Endodermal cell (in vitro differentiated cells): ENCODE data around the gene APOL3. TPM values are rescaled to one million over a fixed set of nuclear protein-coding genes. Genes with fewer than 3 reads are reported as not detected.

Experiments used
- DNase-seq: peaks from one replicate; pipeline ENCODE4 v3.0.0-alpha.2; 2017
- H3K27ac ChIP-seq: 2 replicates; pipeline ENCODE4 v1.5.1; 2013; ENCODE audit warnings: mild to moderate bottlenecking, low read depth, low read length, moderate library complexity
- H3K27me3 ChIP-seq: 2 replicates; pipeline ENCODE4 v1.6.1; 2013; ENCODE audit warnings: mild to moderate bottlenecking, low read length, moderate library complexity; ENCODE audit not compliant: insufficient read depth, control insufficient read depth, poor library complexity, severe bottlenecking
- H3K36me3 ChIP-seq: 2 replicates; pipeline ENCODE4 v1.7.0; 2013; ENCODE audit warnings: mild to moderate bottlenecking, low read length, moderate library complexity; ENCODE audit not compliant: control insufficient read depth, insufficient read depth
- H3K4me1 ChIP-seq: one replicate; pipeline ENCODE4 v1.7.0; 2013; ENCODE audit warnings: low read length; ENCODE audit not compliant: control insufficient read depth, insufficient read depth
- H3K4me3 ChIP-seq: 2 replicates; pipeline ENCODE4 v1.5.1; 2013; ENCODE audit warnings: mild to moderate bottlenecking, low read length, moderate library complexity
- H3K9ac ChIP-seq: 2 replicates; pipeline ENCODE4 v1.6.1; 2013; ENCODE audit warnings: mild to moderate bottlenecking, low read length, moderate library complexity; ENCODE audit not compliant: poor library complexity, severe bottlenecking; ENCODE audit errors: extremely low read depth
- H3K9me3 ChIP-seq: 2 replicates; pipeline ENCODE4 v1.6.1; 2013; ENCODE audit warnings: mild to moderate bottlenecking, low read length, moderate library complexity; ENCODE audit not compliant: control insufficient read depth
- H3K27ac Mint-ChIP-seq: 2 replicates; pipeline ENCODE4 v1.8.0; 2020; ENCODE audit warnings: mixed read lengths
- H3K27me3 Mint-ChIP-seq: 2 replicates; pipeline ENCODE4 v1.8.0; 2021; ENCODE audit warnings: mild to moderate bottlenecking, mixed read lengths; ENCODE audit not compliant: insufficient read depth
- H3K36me3 Mint-ChIP-seq: 2 replicates; pipeline ENCODE4 v1.8.0; 2020; ENCODE audit warnings: low read depth, mixed read lengths
- H3K4me1 Mint-ChIP-seq: 2 replicates; pipeline ENCODE4 v1.8.0; 2020; ENCODE audit warnings: mixed read lengths
- H3K4me3 Mint-ChIP-seq: 2 replicates; pipeline ENCODE4 v1.8.0; 2020; ENCODE audit warnings: mild to moderate bottlenecking, moderate library complexity, mixed read lengths
- H3K9me3 Mint-ChIP-seq: 2 replicates; pipeline ENCODE4 v1.8.0; 2020; ENCODE audit warnings: mild to moderate bottlenecking, mixed read lengths
- WGBS, 2 experiments: methylation state at CpG; one replicate each; pipeline versions ENCODE4 v1.1.5 to v1.1.7; 2013; ENCODE audit warnings: missing lambda C conversion rate in 2 of 2, mixed read lengths in 1 of 2; ENCODE audit not compliant: insufficient coverage in 1 of 2, insufficient read length in 1 of 2; 5-methylcytosine and 5-hydroxymethylcytosine counted together
- total RNA-seq, 2 donors: library from RNA; stranded (reverse); fragmentation: NEBNext Ultra II Directional in 1 of 2; extraction: Animal tissue kit (Norgen Biotek cat#: 25700) in 1 of 2; gene quantifications; 2 replicates in 1 of 2; 3 replicates in 1 of 2; pipeline ENCODE4 v1.2.1, GENCODE V29; 2021
- TF ChIP-seq, protein P1 (sequence below): fragments of 200-600 bp; sonication (generic); conservative IDR thresholded peaks from 2 replicates; pipeline ENCODE4 v1.5.0; 2021; ENCODE audit warnings: antibody characterized with exemption, mild to moderate bottlenecking

APOL3 gene
- total RNA-seq, 2 donors from 2014 or later, result 0.46 to 1.1 TPM

DNA sequence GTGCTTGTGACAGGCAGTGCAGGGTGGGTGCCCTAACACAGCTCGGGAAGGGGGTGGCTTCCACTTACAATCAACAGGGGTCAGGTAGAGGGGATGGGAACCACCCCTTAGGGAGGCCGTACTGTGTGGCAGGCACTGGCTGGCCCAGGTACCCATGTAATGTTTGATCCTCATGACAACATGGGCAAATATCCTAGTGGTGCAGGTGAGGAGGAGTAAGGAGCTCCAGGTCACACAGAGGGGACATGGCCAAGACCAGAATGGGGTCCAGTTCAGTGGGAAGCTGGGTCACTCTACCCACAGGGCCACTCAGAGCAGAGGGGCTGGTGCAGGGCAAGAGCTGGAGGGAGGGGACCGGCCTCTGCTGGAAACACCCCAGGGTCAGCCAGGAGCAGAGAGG is 38.0 kb upstream of the APOL3 start:
- H3K4me3 Mint-ChIP-seq, result no peak overlapping the region
- H3K27me3 Mint-ChIP-seq, result peaks cover 2% of the 10 kb centered on the region
- H3K27ac Mint-ChIP-seq, result no peak overlapping the region
- TF ChIP-seq, protein P1, sequence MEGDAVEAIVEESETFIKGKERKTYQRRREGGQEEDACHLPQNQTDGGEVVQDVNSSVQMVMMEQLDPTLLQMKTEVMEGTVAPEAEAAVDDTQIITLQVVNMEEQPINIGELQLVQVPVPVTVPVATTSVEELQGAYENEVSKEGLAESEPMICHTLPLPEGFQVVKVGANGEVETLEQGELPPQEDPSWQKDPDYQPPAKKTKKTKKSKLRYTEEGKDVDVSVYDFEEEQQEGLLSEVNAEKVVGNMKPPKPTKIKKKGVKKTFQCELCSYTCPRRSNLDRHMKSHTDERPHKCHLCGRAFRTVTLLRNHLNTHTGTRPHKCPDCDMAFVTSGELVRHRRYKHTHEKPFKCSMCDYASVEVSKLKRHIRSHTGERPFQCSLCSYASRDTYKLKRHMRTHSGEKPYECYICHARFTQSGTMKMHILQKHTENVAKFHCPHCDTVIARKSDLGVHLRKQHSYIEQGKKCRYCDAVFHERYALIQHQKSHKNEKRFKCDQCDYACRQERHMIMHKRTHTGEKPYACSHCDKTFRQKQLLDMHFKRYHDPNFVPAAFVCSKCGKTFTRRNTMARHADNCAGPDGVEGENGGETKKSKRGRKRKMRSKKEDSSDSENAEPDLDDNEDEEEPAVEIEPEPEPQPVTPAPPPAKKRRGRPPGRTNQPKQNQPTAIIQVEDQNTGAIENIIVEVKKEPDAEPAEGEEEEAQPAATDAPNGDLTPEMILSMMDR, result no peak
- no peaks in the 10 kb centered on the region for H3K36me3 Mint-ChIP-seq
- 89 to 93% methylated on average over 2 to 3 of the region's 3 CpGs for WGBS, 2 experiments
- Histone ChIP-seq H3K36me3 (no peaks in the 10 kb centered on the region), H3K27ac (no peak overlapping the region), H3K9ac (no peak overlapping the region), H3K4me1 (peaks cover 6% of the 10 kb centered on the region), H3K4me3 (no peak overlapping the region), H3K27me3 (no peaks in the 10 kb centered on the region), H3K9me3 (no peaks in the 10 kb centered on the region)
- H3K4me1 Mint-ChIP-seq, result peaks cover 21% of the 10 kb centered on the region
- DNase-seq, result peak; percentile 30
- H3K9me3 Mint-ChIP-seq, result no peaks in the 10 kb centered on the region

DNA sequence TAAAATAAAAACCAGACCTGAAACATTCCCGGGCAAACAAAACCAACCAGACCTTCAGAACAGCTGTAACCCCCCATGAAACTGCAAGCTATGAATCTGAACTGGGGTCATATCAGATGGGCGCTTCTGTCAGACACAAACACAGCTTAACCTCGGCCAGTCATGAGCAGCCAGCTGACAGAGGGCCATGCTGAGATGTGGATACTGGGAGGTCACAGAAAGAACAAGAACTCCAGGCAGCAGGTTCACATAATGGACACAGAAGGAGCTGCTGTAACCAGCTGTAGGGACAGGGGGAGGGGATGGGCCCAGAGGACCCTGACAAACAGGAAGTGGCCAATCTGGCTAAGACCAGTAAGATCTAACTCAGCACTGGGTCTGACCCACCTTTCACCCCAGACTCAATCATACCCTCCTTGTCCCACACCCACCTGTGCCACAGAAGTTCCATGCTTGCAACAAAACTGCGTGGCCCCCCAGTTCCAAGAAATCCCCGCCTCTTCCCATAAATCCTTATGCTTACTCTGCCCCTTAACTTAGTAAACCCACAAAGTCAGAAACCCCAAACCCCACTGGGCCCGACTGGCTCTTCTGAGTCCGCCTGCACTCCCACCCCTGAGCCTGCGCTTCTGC is 37.1 kb upstream of the APOL3 start:
- H3K9me3 ChIP-seq, result no peaks in the 10 kb centered on the region
- Mint-ChIP-seq H3K27ac (peak overlapping the region; percentile 86), H3K36me3 (no peaks in the 10 kb centered on the region), H3K9me3 (no peaks in the 10 kb centered on the region), H3K4me1 (peaks cover 21% of the 10 kb centered on the region), H3K27me3 (peaks cover 2% of the 10 kb centered on the region), H3K4me3 (peak overlapping the region; percentile 37)
- H3K36me3 ChIP-seq, result no peaks in the 10 kb centered on the region
- peak; percentile 61 for DNase-seq
- H3K4me3 ChIP-seq, result no peak overlapping the region
- H3K9ac ChIP-seq, result no peak overlapping the region
- WGBS, 2 experiments, result 86% methylated on average over 6 to 8 of the region's 8 CpGs
- H3K27me3 ChIP-seq, result no peaks in the 10 kb centered on the region
- peaks cover 6% of the 10 kb centered on the region for H3K4me1 ChIP-seq
- H3K27ac ChIP-seq, result peak overlapping the region; percentile 25
- TF ChIP-seq, protein P1, result no peak

DNA sequence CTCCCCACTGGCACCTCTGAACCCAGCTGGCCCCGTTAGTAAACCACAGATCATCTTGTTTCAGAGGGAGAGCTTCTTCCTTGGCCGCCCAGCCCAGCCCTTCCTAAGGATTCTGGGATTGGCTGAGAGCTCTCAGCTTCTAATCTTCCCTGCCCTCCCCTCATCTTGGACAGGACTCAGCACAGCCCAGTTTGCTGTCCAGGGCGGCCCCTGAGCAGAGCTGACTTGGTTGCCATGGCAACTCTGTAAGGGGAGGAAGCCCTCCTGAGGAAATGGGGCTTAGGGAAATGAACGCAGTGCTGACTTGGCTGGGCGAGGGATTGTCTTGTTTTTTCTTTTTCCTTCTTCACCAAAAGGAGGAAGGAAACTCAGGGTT is 36.5 kb upstream of the APOL3 start:
- Histone ChIP-seq H3K4me1 (peaks cover 6% of the 10 kb centered on the region), H3K9me3 (no peaks in the 10 kb centered on the region), H3K4me3 (no peak overlapping the region), H3K27ac (peak overlapping the region; percentile 54), H3K36me3 (no peaks in the 10 kb centered on the region), H3K27me3 (no peaks in the 10 kb centered on the region), H3K9ac (peak overlapping the region; percentile 3)
- 39% methylated on average over 4 of the region's 5 CpGs; no CpG with 5 or more reads in 1 of the 2 experiments for WGBS, 2 experiments
- Mint-ChIP-seq H3K4me1 (peaks cover 21% of the 10 kb centered on the region), H3K9me3 (no peaks in the 10 kb centered on the region), H3K27ac (peak overlapping the region; percentile 86), H3K4me3 (peak overlapping the region; percentile 37), H3K27me3 (peaks cover 2% of the 10 kb centered on the region), H3K36me3 (no peaks in the 10 kb centered on the region)
- TF ChIP-seq, protein P1, result no peak
- DNase-seq, result peak; percentile 92
